NCI-H146 (cell line): ENCODE data around the gene DDX39B.

Source experiments
- DNase-seq: peaks from one replicate; lab custom pipeline; 2025; lab: John Stamatoyannopoulos, UW

Gene DDX39B

GRCh38 chr6:31485055-31485454 is 56.7 kb downstream of the DDX39B start:
- no peak for DNase-seq

GRCh38 chr6:31483392-31483791 is 58.4 kb downstream of the DDX39B start:
- DNase-seq = no peak

GRCh38 chr6:31480574-31480973 is 61.2 kb downstream of the DDX39B start:
- DNase-seq = no peak
